Stimulated activated CD4-positive, alpha-beta T cell treated with anti-CD3 and anti-CD28 coated beads, Interleukin-2, amount 100 ng/mL, for 24 hours (primary cell): ENCODE data around the gene PLET1.
"Not testable (repeated sequence)": the region's sequence is repeated elsewhere in the genome, so short reads cannot be mapped to it uniquely, and the experiment has no call there.

Experiments
- DNase-seq, 2 donors: peaks; one replicate each; pipeline ENCODE4 v3.0.0-alpha.2; 2020

Gene PLET1

DNA sequence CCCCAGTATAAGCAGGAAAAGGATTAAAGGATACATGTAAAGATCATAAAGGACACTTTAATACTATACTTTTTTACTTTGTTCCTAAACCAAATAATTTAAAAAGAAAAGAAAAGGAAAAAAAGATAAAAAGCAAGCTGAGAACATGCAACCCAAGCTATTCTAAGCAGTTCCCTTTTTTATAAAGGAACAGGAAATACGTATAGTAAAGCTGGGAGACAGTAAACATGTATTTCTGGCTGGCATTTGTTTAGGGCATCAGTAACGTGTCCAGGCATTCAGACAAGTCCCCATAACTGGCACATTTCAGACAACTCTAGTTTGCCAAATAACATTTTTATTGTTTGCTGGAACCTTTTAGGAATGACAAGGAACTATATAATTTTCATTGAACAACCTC, 60.4 kb downstream of the PLET1 start:
- DNase-seq = no peak

DNA sequence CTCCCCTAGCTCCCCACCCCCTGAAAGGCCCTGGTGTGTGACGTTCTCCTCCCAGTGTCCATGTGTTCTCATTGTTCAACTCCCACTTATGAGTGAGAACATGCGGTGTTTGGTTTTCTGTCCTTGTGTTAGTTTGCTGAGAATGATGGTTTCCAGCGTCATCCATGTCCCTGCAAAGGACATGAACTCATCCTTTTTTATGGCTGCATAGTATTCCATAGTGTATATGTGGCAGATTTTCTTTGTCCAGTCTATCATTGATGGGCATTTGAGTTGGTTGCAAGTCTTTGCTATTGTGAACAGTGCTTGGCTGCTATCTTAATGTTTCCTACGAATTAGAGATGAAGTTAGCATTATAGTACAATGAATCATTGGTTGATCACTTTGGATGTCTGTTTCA, 61.6 kb downstream of the PLET1 start:
- not testable (repeated sequence) for DNase-seq
